WTC11 (cell line): ENCODE measurements around the gene LAPTM4A. TPM values are rescaled to one million over a fixed set of nuclear protein-coding genes. Genes with fewer than 3 reads are reported as not detected.

ENCODE experiments used
- ATAC-seq: fragments of 200-7000 bp; cut with Tn5 transposase; 2 replicates; pipeline ENCODE4 v1.10.0; 2021; ENCODE audit warnings: mild to moderate bottlenecking, moderate library complexity
- CTCF ChIA-PET: fragments of 300-600 bp; sonication (Branson Sonifier 250); formaldehyde crosslinking; loops from one replicate; lab custom pipeline; 2021; ENCODE audit warnings: antibody characterized with exemption; lab: Charles Lee
- POLR2A ChIA-PET: fragments of 350-600 bp; sonication (Branson Sonifier 250); formaldehyde crosslinking; loops from one replicate; lab custom pipeline; 2021; ENCODE audit warnings: antibody characterized with exemption; lab: Charles Lee
- DNase-seq: peaks from one replicate; pipeline ENCODE4 v3.0.0; 2021; ENCODE audit warnings: low spot score
- H3K27ac Mint-ChIP-seq: 2 replicates; pipeline ENCODE4 v1.8.0; 2021; ENCODE audit warnings: mixed read lengths
- H3K27me3 Mint-ChIP-seq: 2 replicates; pipeline ENCODE4 v1.8.0; 2021; ENCODE audit warnings: low read depth, mild to moderate bottlenecking, moderate library complexity, mixed read lengths
- H3K36me3 Mint-ChIP-seq: 2 replicates; pipeline ENCODE4 v1.8.0; 2021; ENCODE audit warnings: mixed read lengths
- H3K4me1 Mint-ChIP-seq: 2 replicates; pipeline ENCODE4 v1.8.0; 2022; ENCODE audit warnings: mixed read lengths
- H3K4me3 Mint-ChIP-seq: 2 replicates; pipeline ENCODE4 v1.8.0; 2021; ENCODE audit warnings: mild to moderate bottlenecking, moderate library complexity, mixed read lengths
- H3K9me3 Mint-ChIP-seq: 2 replicates; pipeline ENCODE4 v1.8.0; 2021; ENCODE audit warnings: mixed read lengths
- CTCF ChIP-seq: fragments of 200-600 bp; IDR thresholded peaks from 2 replicates; pipeline ENCODE4 v1.8.0; 2022; ENCODE audit warnings: antibody characterized with exemption
- MAX ChIP-seq: sonication (generic); formaldehyde crosslinking; IDR thresholded peaks from 2 replicates; pipeline ENCODE4 v1.8.0; 2022; ENCODE audit warnings: mild to moderate bottlenecking, missing genetic modification reagents
- NFATC4 ChIP-seq: fragments of 250-450 bp; sonication (Bioruptor Pico); IDR thresholded peaks from 2 replicates; pipeline ENCODE4 v1.9.0; 2021; ENCODE audit warnings: mild to moderate bottlenecking
- NFE2L1 ChIP-seq: sonication (generic); formaldehyde crosslinking; IDR thresholded peaks from 2 replicates; pipeline ENCODE4 v1.8.1; 2023; ENCODE audit warnings: missing genetic modification reagents
- NR1H2 ChIP-seq: sonication (generic); formaldehyde crosslinking; IDR thresholded peaks from 2 replicates; pipeline ENCODE4 v1.9.0; 2021; ENCODE audit warnings: mild to moderate bottlenecking, moderate library complexity, missing genetic modification reagents
- RELA ChIP-seq: sonication (generic); formaldehyde crosslinking; IDR thresholded peaks from 2 replicates; pipeline ENCODE4 v1.8.1; 2022; ENCODE audit warnings: missing genetic modification reagents, mild to moderate bottlenecking, borderline replicate concordance
- ZNF425 ChIP-seq: fragments of 250-450 bp; sonication (Bioruptor Pico); conservative IDR thresholded peaks from 2 replicates; pipeline ENCODE4 v1.9.0; 2021; ENCODE audit warnings: mild to moderate bottlenecking
- total RNA-seq: library from RNA; stranded (reverse); gene quantifications from 3 replicates; pipeline ENCODE4 v1.2.3, GENCODE V29; 2021
- TF ChIP-seq, protein P1 (sequence below): sonication (generic); formaldehyde crosslinking; IDR thresholded peaks from 2 replicates; pipeline ENCODE4 v1.8.0; 2023; ENCODE audit warnings: missing genetic modification reagents, mild to moderate bottlenecking, borderline replicate concordance
- TF ChIP-seq, protein P2 (sequence below): sonication (generic); formaldehyde crosslinking; IDR thresholded peaks from 2 replicates; pipeline ENCODE4 v1.8.0; 2022; ENCODE audit warnings: missing genetic modification reagents
- TF ChIP-seq, protein P3 (sequence below): fragments of 250-450 bp; sonication (Bioruptor Pico); IDR thresholded peaks from 2 replicates; pipeline ENCODE4 v1.9.0; 2021; ENCODE audit warnings: mild to moderate bottlenecking, borderline replicate concordance
- TF ChIP-seq, protein P4 (sequence below): fragments of 250-450 bp; sonication (Bioruptor Pico); IDR thresholded peaks from 2 replicates; pipeline ENCODE4 v1.9.0; 2021; ENCODE audit warnings: mild to moderate bottlenecking

The LAPTM4A gene
- total RNA-seq, 1 experiment from 2014 or later = 163 TPM

DNA sequence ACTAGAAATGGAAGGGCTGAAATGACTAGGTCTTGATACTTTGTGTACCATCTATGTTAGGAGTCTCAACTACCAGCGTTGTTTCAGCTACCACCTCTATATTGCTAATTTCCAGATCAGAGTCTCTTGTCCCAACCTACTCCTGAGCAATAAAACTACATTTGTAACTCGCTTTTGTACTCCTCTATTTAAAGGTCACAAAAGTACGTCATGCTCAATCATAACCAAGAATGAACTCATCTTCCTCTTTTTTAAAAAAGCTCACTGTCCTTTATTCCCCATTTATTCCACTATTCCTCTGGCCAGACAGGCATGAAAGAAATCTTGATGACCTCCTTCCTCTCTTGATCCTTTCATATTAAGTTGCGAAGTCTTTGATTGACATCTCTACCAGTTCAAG, 27.7 kb downstream of the LAPTM4A start (continued):
- TF ChIP-seq, protein P1, sequence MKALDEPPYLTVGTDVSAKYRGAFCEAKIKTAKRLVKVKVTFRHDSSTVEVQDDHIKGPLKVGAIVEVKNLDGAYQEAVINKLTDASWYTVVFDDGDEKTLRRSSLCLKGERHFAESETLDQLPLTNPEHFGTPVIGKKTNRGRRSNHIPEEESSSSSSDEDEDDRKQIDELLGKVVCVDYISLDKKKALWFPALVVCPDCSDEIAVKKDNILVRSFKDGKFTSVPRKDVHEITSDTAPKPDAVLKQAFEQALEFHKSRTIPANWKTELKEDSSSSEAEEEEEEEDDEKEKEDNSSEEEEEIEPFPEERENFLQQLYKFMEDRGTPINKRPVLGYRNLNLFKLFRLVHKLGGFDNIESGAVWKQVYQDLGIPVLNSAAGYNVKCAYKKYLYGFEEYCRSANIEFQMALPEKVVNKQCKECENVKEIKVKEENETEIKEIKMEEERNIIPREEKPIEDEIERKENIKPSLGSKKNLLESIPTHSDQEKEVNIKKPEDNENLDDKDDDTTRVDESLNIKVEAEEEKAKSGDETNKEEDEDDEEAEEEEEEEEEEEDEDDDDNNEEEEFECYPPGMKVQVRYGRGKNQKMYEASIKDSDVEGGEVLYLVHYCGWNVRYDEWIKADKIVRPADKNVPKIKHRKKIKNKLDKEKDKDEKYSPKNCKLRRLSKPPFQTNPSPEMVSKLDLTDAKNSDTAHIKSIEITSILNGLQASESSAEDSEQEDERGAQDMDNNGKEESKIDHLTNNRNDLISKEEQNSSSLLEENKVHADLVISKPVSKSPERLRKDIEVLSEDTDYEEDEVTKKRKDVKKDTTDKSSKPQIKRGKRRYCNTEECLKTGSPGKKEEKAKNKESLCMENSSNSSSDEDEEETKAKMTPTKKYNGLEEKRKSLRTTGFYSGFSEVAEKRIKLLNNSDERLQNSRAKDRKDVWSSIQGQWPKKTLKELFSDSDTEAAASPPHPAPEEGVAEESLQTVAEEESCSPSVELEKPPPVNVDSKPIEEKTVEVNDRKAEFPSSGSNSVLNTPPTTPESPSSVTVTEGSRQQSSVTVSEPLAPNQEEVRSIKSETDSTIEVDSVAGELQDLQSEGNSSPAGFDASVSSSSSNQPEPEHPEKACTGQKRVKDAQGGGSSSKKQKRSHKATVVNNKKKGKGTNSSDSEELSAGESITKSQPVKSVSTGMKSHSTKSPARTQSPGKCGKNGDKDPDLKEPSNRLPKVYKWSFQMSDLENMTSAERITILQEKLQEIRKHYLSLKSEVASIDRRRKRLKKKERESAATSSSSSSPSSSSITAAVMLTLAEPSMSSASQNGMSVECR = no peak
- TF ChIP-seq, protein P2, sequence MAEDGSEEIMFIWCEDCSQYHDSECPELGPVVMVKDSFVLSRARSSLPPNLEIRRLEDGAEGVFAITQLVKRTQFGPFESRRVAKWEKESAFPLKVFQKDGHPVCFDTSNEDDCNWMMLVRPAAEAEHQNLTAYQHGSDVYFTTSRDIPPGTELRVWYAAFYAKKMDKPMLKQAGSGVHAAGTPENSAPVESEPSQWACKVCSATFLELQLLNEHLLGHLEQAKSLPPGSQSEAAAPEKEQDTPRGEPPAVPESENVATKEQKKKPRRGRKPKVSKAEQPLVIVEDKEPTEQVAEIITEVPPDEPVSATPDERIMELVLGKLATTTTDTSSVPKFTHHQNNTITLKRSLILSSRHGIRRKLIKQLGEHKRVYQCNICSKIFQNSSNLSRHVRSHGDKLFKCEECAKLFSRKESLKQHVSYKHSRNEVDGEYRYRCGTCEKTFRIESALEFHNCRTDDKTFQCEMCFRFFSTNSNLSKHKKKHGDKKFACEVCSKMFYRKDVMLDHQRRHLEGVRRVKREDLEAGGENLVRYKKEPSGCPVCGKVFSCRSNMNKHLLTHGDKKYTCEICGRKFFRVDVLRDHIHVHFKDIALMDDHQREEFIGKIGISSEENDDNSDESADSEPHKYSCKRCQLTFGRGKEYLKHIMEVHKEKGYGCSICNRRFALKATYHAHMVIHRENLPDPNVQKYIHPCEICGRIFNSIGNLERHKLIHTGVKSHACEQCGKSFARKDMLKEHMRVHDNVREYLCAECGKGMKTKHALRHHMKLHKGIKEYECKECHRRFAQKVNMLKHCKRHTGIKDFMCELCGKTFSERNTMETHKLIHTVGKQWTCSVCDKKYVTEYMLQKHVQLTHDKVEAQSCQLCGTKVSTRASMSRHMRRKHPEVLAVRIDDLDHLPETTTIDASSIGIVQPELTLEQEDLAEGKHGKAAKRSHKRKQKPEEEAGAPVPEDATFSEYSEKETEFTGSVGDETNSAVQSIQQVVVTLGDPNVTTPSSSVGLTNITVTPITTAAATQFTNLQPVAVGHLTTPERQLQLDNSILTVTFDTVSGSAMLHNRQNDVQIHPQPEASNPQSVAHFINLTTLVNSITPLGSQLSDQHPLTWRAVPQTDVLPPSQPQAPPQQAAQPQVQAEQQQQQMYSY = no peak

DNA sequence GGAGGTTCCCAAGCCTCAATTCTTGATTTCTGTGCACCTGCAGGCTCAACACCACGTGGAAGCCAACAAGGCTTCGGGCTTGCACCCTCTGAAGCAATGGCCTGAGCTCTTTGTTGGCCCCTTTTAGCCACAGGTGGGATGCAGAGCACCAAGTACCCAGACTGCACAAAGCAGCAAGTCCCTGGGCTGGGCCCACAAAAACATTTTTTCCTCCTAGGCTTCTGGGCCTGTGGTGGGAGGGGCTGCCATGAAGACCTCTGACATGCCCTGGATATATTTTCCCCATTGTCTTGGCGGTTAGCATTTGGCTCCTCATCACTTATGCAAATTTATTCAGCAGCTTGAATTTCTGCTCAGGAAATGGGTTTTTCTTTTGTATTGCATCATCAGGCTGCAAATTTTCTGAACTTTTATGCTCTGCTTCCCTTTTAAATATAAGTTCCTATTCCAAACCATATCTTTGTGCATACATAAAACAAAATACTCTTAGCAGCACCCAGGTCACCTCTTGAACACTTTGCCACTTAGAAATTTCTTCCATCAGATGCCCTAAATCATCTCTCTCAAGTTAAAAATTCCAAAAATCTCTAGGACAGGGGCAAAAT, 29.9 kb downstream of the LAPTM4A start:
- ChIA-PET CTCF (no interaction called here), POLR2A (no interaction called here)
- no peak overlapping the region for H3K27ac Mint-ChIP-seq
- no peak overlapping the region for H3K4me3 Mint-ChIP-seq
- no peak for ATAC-seq
- TF ChIP-seq CTCF (no peak), RELA (no peak), ZNF425 (CRISPR knock-in tag) (no peak), MAX (CRISPR knock-in tag) (no peak), NR1H2 (CRISPR knock-in tag) (no peak), NFE2L1 (CRISPR knock-in tag) (no peak)
- no peak for DNase-seq
- H3K9me3 Mint-ChIP-seq = peaks cover 44% of the 10 kb centered on the region
- no peaks in the 10 kb centered on the region for H3K4me1 Mint-ChIP-seq
- peaks cover 2% of the 10 kb centered on the region; the same call in 1 of the 2 replicates for H3K27me3 Mint-ChIP-seq
- peaks cover 36% of the 10 kb centered on the region for H3K36me3 Mint-ChIP-seq

- H3K4me3 Mint-ChIP-seq = no peak overlapping the region
- ChIA-PET CTCF (interaction anchor here (1.2 kb wide), 1 partner anchor 74 kb away, joined by 4 read pairs; no protein-coding TSS in a partner anchor), POLR2A (no interaction called here)
- no peak for DNase-seq
- peaks cover 46% of the 10 kb centered on the region for H3K9me3 Mint-ChIP-seq
- no peak for ATAC-seq
- H3K4me1 Mint-ChIP-seq = no peaks in the 10 kb centered on the region
- peaks cover 36% of the 10 kb centered on the region for H3K36me3 Mint-ChIP-seq
- peaks cover 4% of the 10 kb centered on the region for H3K27me3 Mint-ChIP-seq
- no peak overlapping the region for H3K27ac Mint-ChIP-seq
- TF ChIP-seq, protein P3, sequence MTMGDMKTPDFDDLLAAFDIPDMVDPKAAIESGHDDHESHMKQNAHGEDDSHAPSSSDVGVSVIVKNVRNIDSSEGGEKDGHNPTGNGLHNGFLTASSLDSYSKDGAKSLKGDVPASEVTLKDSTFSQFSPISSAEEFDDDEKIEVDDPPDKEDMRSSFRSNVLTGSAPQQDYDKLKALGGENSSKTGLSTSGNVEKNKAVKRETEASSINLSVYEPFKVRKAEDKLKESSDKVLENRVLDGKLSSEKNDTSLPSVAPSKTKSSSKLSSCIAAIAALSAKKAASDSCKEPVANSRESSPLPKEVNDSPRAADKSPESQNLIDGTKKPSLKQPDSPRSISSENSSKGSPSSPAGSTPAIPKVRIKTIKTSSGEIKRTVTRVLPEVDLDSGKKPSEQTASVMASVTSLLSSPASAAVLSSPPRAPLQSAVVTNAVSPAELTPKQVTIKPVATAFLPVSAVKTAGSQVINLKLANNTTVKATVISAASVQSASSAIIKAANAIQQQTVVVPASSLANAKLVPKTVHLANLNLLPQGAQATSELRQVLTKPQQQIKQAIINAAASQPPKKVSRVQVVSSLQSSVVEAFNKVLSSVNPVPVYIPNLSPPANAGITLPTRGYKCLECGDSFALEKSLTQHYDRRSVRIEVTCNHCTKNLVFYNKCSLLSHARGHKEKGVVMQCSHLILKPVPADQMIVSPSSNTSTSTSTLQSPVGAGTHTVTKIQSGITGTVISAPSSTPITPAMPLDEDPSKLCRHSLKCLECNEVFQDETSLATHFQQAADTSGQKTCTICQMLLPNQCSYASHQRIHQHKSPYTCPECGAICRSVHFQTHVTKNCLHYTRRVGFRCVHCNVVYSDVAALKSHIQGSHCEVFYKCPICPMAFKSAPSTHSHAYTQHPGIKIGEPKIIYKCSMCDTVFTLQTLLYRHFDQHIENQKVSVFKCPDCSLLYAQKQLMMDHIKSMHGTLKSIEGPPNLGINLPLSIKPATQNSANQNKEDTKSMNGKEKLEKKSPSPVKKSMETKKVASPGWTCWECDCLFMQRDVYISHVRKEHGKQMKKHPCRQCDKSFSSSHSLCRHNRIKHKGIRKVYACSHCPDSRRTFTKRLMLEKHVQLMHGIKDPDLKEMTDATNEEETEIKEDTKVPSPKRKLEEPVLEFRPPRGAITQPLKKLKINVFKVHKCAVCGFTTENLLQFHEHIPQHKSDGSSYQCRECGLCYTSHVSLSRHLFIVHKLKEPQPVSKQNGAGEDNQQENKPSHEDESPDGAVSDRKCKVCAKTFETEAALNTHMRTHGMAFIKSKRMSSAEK (CRISPR knock-in tag) = no peak
- TF ChIP-seq, protein P4, sequence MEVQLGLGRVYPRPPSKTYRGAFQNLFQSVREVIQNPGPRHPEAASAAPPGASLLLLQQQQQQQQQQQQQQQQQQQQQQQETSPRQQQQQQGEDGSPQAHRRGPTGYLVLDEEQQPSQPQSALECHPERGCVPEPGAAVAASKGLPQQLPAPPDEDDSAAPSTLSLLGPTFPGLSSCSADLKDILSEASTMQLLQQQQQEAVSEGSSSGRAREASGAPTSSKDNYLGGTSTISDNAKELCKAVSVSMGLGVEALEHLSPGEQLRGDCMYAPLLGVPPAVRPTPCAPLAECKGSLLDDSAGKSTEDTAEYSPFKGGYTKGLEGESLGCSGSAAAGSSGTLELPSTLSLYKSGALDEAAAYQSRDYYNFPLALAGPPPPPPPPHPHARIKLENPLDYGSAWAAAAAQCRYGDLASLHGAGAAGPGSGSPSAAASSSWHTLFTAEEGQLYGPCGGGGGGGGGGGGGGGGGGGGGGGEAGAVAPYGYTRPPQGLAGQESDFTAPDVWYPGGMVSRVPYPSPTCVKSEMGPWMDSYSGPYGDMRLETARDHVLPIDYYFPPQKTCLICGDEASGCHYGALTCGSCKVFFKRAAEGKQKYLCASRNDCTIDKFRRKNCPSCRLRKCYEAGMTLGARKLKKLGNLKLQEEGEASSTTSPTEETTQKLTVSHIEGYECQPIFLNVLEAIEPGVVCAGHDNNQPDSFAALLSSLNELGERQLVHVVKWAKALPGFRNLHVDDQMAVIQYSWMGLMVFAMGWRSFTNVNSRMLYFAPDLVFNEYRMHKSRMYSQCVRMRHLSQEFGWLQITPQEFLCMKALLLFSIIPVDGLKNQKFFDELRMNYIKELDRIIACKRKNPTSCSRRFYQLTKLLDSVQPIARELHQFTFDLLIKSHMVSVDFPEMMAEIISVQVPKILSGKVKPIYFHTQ (CRISPR knock-in tag) = no peak
- TF ChIP-seq NFATC4 = no peak
Observed at GRCh38 chr2:20019747-20020146, 31.7 kb downstream of the LAPTM4A start.
